Measurements from ENCODE around the gene SF3A2. TPM values are rescaled to one million over a fixed set of nuclear protein-coding genes. Genes with fewer than 3 reads are reported as not detected.

Gene SF3A2
- total and polyA plus RNA-seq, 10 of the 15 experiments (the other 5 are each of a cell fraction or from before 2014, with no cell fraction given), result 0.33 to 143 (median 30.6) TPM

GRCh38 chr19:2282062-2282861 is 45.6 kb downstream of the SF3A2 start, which contains the start of gene PEAK3 (continued):
- 0 out of 3 replicates have a peak, but pooled peaks of 1 of the 2 experiments have one; percentile 15 for TF ChIP-seq EGR1 (IDR thresholded peaks at IDR 0.05; ENCODE audit: borderline replicate concordance in 1 of 2, low read depth in 2 of 2, low read length in 2 of 2)
- no peak for TF ChIP-seq CBX5 (IDR thresholded peaks at IDR 0.05; ENCODE audit: low read depth)
- TF ChIP-seq NR2F1 (conservative IDR thresholded peaks at IDR 0.05), result 0 out of 2 replicates have a peak, but pooled peaks have one; percentile 47
- no peak for TF ChIP-seq SUPT20H (IDR thresholded peaks at IDR 0.05; ENCODE audit: borderline replicate concordance, control insufficient read depth, low read depth, low read length)
- TF ChIP-seq CBX3 (IDR thresholded peaks at IDR 0.05; ENCODE audit: borderline replicate concordance, low read depth), result no peak
- no peak for TF ChIP-seq CREB1 (IDR thresholded peaks at IDR 0.05; ENCODE audit: low read depth)
- TF ChIP-seq DPF2 (IDR thresholded peaks at IDR 0.05), result 0 out of 2 replicates have a peak, but pooled peaks have one; percentile 68
- TF ChIP-seq TAF1 (IDR thresholded peaks at IDR 0.05; ENCODE audit: borderline replicate concordance, low read depth, low read length), result no peak
- TF ChIP-seq JUND (IDR thresholded peaks at IDR 0.05; ENCODE audit: low read depth, low read length), result no peak
- TF ChIP-seq NFIC (IDR thresholded peaks at IDR 0.05; ENCODE audit: low read depth, low read length), result no peak
- TF ChIP-seq ZNF622 (IDR thresholded peaks at IDR 0.05), result no peak
- TF ChIP-seq USF1 (IDR thresholded peaks at IDR 0.05; ENCODE audit: borderline replicate concordance, extremely low read length, insufficient read depth, low read depth, low read length), result no peak
- no peak for TF ChIP-seq NFYB (IDR thresholded peaks at IDR 0.05; ENCODE audit: insufficient read depth, low read depth, low read length)
- no peak for TF ChIP-seq SMARCA5 (IDR thresholded peaks at IDR 0.05)
- TF ChIP-seq IKZF2 (IDR thresholded peaks at IDR 0.05), result peak; percentile 61 to 73
- no peak for TF ChIP-seq IRF4 (IDR thresholded peaks at IDR 0.05; ENCODE audit: low read depth, low read length)
- no peak for TF ChIP-seq GATAD2B (conservative IDR thresholded peaks at IDR 0.05; ENCODE audit: low read depth)
- TF ChIP-seq E4F1 (IDR thresholded peaks at IDR 0.05; ENCODE audit: borderline replicate concordance, partially characterized antibody), result no peak
- TF ChIP-seq TCF7 (IDR thresholded peaks at IDR 0.05; ENCODE audit: borderline replicate concordance), result no peak
- peak; percentile 63; the same call in 1 of the 2 replicates for TF ChIP-seq RELB (IDR thresholded peaks at IDR 0.05; ENCODE audit: low read depth)
- no peak for TF ChIP-seq E2F4 (IDR thresholded peaks at IDR 0.05; ENCODE audit: low read depth, low read length)
- peak in 1 of 3 experiments; percentile 2; a peak in 1 of 6 replicates for TF ChIP-seq CTCF (IDR thresholded peaks at IDR 0.05 in 2 of 3, conservative IDR thresholded peaks at IDR 0.05 in 1 of 3; ENCODE audit: control insufficient read depth in 2 of 3, extremely low read depth in 1 of 3, insufficient read depth in 1 of 3, low read depth in 3 of 3, low read length in 3 of 3)
